ENCODE measurements around the gene MYH9.

MYH9 gene

DNA sequence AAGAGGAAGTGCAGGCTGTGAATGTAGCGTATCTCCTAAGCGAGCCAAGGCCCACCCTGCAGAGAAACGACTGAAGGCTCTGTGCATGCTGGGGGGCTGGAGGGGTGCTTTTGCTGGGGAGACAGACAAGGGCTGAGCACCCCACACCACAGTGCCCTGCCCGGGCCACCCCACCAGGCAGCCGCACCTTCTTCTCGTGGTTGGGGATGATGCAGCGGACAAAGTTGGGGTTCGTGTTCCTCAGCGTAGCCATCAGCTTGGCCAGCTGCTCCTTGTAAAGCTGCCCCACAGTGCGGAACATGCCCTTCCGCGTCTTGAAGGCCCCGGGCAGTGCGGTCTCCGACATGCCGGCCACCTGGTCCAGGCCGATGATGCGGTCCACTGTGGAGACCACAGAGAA is 81.5 kb downstream of the MYH9 start:
- TF ChIP-seq ZNF404 (tag by site-specific recombination; IDR thresholded peaks at IDR 0.05), result no peak
- no peak for TF ChIP-seq ZSCAN16 (tag by site-specific recombination; IDR thresholded peaks at IDR 0.05)
- TF ChIP-seq ZNF112 (tag by site-specific recombination; IDR thresholded peaks at IDR 0.05), result no peak
- no peak for TF ChIP-seq TCF7L2 (IDR thresholded peaks at IDR 0.05; ENCODE audit: borderline replicate concordance, low read depth, low read length)
- no peak for TF ChIP-seq ZNF175 (tag by site-specific recombination; IDR thresholded peaks at IDR 0.05)
- no peak for TF ChIP-seq ZNF521 (tag by site-specific recombination; IDR thresholded peaks at IDR 0.05)
- TF ChIP-seq ZNF223 (tag by site-specific recombination; IDR thresholded peaks at IDR 0.05), result no peak
- no peak for TF ChIP-seq SP2 (tag by site-specific recombination; IDR thresholded peaks at IDR 0.05)
- TF ChIP-seq FEZF1 (tag by site-specific recombination; IDR thresholded peaks at IDR 0.05), result no peak
- TF ChIP-seq, protein P1, sequence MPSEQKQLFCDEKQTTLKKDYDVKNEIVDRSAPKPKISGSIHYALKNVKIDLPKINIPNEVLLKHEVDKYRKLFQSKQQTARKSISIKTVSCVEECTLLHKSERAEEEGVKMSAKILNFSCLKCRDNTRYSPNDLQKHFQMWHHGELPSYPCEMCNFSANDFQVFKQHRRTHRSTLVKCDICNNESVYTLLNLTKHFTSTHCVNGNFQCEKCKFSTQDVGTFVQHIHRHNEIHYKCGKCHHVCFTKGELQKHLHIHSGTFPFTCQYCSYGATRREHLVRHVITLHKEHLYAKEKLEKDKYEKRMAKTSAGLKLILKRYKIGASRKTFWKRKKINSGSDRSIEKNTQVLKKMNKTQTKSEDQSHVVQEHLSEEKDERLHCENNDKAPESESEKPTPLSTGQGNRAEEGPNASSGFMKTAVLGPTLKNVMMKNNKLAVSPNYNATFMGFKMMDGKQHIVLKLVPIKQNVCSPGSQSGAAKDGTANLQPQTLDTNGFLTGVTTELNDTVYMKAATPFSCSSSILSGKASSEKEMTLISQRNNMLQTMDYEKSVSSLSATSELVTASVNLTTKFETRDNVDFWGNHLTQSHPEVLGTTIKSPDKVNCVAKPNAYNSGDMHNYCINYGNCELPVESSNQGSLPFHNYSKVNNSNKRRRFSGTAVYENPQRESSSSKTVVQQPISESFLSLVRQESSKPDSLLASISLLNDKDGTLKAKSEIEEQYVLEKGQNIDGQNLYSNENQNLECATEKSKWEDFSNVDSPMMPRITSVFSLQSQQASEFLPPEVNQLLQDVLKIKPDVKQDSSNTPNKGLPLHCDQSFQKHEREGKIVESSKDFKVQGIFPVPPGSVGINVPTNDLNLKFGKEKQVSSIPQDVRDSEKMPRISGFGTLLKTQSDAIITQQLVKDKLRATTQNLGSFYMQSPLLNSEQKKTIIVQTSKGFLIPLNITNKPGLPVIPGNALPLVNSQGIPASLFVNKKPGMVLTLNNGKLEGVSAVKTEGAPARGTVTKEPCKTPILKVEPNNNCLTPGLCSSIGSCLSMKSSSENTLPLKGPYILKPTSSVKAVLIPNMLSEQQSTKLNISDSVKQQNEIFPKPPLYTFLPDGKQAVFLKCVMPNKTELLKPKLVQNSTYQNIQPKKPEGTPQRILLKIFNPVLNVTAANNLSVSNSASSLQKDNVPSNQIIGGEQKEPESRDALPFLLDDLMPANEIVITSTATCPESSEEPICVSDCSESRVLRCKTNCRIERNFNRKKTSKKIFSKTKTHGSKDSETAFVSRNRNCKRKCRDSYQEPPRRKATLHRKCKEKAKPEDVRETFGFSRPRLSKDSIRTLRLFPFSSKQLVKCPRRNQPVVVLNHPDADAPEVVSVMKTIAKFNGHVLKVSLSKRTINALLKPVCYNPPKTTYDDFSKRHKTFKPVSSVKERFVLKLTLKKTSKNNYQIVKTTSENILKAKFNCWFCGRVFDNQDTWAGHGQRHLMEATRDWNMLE (tag by site-specific recombination; conservative IDR thresholded peaks at IDR 0.05; ENCODE audit: low read depth), result no peak
- TF ChIP-seq, protein P2, sequence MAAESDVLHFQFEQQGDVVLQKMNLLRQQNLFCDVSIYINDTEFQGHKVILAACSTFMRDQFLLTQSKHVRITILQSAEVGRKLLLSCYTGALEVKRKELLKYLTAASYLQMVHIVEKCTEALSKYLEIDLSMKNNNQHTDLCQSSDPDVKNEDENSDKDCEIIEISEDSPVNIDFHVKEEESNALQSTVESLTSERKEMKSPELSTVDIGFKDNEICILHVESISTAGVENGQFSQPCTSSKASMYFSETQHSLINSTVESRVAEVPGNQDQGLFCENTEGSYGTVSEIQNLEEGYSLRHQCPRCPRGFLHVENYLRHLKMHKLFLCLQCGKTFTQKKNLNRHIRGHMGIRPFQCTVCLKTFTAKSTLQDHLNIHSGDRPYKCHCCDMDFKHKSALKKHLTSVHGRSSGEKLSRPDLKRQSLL (tag by site-specific recombination; IDR thresholded peaks at IDR 0.05), result no peak
- TF ChIP-seq WT1 (tag by site-specific recombination; IDR thresholded peaks at IDR 0.05), result no peak
- H3K36me3 ChIP-seq (ENCODE audit: control insufficient read depth in 2 of 2, insufficient read depth in 1 of 2, low read length in 2 of 2), result peaks cover 39 to 92% of the 10 kb centered on the region in 2 experiments
- H3K27ac ChIP-seq (ENCODE audit: extremely low read depth, low read depth, low read length), result no peak overlapping the region
- H3K4me1 ChIP-seq (ENCODE audit: control insufficient read depth, insufficient read depth, low read length), result no peaks in the 10 kb centered on the region
- CTCF ChIA-PET, result interaction anchor here (0.8 kb wide), 1 partner anchor 28 kb away, joined by 5 read pairs; no protein-coding TSS in a partner anchor
- H3K4me3 ChIP-seq (ENCODE audit: low read depth, low read length), result no peak overlapping the region
- no peaks in the 10 kb centered on the region for H3K9me3 ChIP-seq (ENCODE audit: control insufficient read depth, insufficient read depth, low read depth, low read length)
- POLR2A ChIA-PET, result no interaction called here

DNA sequence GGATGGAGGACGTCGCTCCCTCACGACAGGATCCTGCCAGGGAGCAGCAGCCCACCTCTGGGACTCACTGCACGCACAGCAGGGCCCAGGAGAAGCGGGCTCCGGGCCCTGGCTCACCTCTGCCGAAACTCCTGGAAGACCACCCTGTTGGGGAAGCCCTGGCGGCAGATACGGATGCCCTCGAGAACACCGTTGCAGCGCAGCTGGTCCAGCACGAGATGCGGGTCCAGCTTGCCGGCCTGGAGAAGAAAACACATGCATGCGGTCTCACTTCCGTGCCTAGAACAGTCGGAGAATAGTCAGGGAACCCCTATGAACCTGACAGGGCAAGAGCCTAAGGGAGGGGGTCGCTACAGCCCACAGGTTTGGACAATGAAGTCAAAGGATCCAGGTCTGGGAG is 82.0 kb downstream of the MYH9 start:
- H3K9me3 ChIP-seq (ENCODE audit: control insufficient read depth, insufficient read depth, low read depth, low read length), result no peaks in the 10 kb centered on the region
- H3K36me3 ChIP-seq (ENCODE audit: control insufficient read depth in 2 of 2, insufficient read depth in 1 of 2, low read length in 2 of 2), result peaks cover 38 to 92% of the 10 kb centered on the region in 2 experiments
- H3K4me3 ChIP-seq (ENCODE audit: low read depth, low read length), result no peak overlapping the region
- no peak for TF ChIP-seq ZNF792 (tag by site-specific recombination; IDR thresholded peaks at IDR 0.05)
- TF ChIP-seq, protein P3, sequence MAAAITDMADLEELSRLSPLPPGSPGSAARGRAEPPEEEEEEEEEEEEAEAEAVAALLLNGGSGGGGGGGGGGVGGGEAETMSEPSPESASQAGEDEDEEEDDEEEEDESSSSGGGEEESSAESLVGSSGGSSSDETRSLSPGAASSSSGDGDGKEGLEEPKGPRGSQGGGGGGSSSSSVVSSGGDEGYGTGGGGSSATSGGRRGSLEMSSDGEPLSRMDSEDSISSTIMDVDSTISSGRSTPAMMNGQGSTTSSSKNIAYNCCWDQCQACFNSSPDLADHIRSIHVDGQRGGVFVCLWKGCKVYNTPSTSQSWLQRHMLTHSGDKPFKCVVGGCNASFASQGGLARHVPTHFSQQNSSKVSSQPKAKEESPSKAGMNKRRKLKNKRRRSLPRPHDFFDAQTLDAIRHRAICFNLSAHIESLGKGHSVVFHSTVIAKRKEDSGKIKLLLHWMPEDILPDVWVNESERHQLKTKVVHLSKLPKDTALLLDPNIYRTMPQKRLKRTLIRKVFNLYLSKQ (tag by site-specific recombination; IDR thresholded peaks at IDR 0.05; ENCODE audit: borderline replicate concordance), result no peak
- TF ChIP-seq ZNF416 (tag by site-specific recombination; IDR thresholded peaks at IDR 0.05), result no peak
- no peak for TF ChIP-seq MZF1 (tag by site-specific recombination; IDR thresholded peaks at IDR 0.05; ENCODE audit: borderline replicate concordance)
- TF ChIP-seq ZNF830 (tag by site-specific recombination; IDR thresholded peaks at IDR 0.05; ENCODE audit: low read depth), result no peak
- no peak for TF ChIP-seq ZNF473 (tag by site-specific recombination; IDR thresholded peaks at IDR 0.05)
- POLR2A ChIA-PET, result no interaction called here
- no peaks in the 10 kb centered on the region for H3K4me1 ChIP-seq (ENCODE audit: control insufficient read depth, insufficient read depth, low read length)
- 0 out of 2 replicates have a peak overlapping the region, but pooled peaks have one; percentile 9 for H3K27ac ChIP-seq (ENCODE audit: extremely low read depth, low read depth, low read length)
- CTCF ChIA-PET, result interaction anchor here (0.6 kb wide), 2 partner anchors 181 to 1659 kb away, joined by 3 read pairs; no protein-coding TSS in a partner anchor

All from HEK293 (cell line).